ENCODE results near the gene GTSE1.
A peak's percentile ranks its signal among the peaks of the same experiment; 100 is the strongest.

GTSE1 gene

GRCh38 chr22:46327691-46328465, 31.2 kb downstream of the GTSE1 start:
- no peak for DNase-seq (ENCODE audit: low read depth, low spot score)

DNA sequence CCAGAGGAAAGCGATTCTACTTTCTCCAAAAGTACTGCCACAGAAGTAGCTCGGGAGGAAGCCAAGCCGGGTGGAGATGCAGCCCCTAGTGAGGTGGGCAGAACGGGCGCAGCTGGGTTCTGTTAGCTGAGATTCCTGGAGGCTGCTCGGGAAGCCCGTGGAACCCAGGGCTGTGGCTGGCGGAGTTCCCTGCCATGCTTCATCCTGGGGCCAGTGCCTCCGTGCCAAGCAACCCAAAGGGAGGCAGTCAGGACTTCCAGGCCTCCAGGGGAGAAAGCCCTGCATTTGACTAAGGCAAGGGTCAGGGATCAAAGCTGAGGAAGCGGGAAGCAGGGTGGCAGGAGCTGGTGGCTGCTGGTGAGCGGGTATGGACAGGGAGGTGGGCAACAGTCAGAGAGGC, 32.1 kb downstream of the GTSE1 start:
- no peak for DNase-seq (ENCODE audit: low read depth, low spot score)

- no peak for DNase-seq (ENCODE audit: low read depth, low spot score)
Observed at GRCh38 chr22:46329616-46330015, 32.9 kb downstream of the GTSE1 start.

DNA sequence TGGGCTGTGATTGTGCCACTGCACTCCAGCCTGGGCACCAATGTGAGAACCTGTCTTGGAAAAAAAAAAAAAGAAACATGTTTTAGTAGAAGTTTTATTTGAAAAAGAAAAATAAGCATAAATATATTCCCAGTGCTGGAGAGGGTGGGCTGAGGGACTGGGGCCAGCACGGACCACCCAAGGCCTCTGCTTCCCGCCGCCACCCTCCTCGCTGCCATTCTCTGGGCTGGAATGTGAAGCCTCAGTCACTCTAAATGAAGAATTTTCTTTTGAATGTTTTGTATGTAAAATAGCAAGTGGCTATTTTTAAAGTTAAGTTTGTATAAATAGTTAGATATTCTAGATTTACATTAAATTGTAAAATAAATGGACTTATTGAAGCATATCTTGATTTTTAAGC, 33.8 kb downstream of the GTSE1 start:
- DNase-seq (ENCODE audit: low read depth, low spot score) = no peak

- DNase-seq (ENCODE audit: low read depth, low spot score) = no peak
Observed at GRCh38 chr22:46331496-46331895, 34.8 kb downstream of the GTSE1 start.

DNA sequence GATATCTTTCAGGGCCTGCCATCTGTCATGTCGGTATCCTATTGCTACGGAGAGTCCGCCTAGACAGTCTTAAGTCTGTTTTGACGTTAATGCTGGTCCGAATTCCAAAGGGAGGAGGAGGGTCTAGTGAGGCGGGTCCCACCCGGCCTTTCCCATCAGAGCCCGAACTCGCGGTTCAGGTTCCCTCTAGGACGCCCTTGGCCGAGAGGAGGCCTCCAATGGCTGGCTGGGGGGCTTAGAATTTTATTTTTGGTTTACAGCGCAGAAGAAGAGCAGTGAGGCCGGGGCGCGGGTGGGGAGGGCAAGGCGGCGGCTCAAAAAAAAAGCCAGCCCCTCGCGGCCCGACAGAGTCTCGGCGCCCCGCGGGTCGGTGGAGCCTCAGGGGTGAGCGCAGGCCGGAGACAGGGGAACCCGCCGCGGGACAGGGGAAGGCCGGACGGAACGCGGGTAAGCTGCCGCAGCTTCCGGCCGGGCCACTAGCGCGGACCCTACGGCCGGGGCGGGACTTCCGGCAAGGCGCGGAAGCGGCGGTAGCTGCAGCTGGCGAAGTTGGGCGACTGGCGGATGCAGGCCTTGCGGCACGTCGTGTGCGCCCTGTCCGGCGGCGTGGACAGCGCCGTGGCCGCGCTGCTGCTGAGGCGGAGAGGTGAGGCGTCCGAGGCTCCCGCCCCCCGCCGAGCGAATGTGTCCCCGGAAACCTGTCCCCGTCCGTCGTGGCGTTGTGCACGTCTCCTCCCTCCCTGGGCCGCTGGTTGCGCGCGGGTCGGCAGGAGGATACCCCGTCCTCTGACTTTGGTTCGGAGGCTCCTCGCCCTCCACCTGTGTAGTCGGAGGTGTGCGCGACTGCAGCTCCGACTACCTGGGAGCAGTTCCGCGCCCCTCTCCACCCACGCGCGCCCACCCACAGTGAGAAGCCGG, 38.8 kb downstream of the GTSE1 start, which contains the start of gene TRMU:
TRMU (plus strand) TSS at position 514 of the 918 bp plus-strand sequence; CDS start at position 565, 51 bp downstream.
- peak; percentile 95 for DNase-seq (ENCODE audit: low read depth, low spot score)

DNA sequence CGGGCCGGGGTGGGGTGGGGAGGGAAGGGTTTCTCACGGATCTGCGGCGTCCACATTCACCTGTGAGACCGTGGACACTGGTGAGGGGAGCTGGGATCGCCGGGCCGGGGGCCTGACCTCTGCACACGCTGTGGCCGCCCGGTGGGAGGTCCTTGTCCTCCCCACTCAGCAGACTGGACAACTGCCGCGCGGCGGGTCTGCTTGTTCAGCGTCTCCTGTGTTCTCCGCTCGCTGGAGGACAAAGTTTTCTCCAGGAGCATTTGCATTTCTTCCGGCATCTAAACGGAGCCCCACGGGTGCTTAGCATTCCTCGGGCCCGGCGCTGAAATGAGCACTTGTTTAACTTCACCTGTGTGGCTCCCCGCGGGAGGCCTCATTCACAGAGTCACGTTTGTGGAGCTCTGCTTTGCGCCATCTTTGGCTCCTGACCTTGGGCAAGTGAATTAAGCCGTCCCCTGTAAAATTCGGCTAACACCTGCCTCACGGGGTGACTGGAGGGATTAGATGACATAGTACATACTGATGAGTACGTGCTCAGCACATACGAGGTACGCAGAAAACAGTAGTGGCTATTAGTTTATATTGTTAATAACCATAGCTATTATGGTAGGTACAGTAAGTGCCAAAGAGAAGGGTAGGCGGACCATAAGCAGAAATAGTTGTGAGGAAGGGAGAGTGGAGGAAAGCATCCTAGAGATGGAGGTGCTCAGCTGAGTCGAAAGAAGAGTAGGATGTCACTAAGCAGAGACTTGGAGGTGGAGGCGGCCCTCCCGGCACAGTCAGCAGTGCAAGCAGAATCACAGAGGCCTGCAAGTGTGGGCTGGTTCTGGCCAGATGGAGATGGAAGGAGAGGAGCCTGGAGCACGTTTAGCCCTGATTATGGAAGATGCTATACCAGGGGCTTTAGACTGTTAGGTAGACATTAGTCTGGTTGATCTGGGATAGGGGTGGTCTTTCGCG, 39.7 kb downstream of the GTSE1 start:
- DNase-seq (ENCODE audit: low read depth, low spot score) = peak; percentile 44

DNA sequence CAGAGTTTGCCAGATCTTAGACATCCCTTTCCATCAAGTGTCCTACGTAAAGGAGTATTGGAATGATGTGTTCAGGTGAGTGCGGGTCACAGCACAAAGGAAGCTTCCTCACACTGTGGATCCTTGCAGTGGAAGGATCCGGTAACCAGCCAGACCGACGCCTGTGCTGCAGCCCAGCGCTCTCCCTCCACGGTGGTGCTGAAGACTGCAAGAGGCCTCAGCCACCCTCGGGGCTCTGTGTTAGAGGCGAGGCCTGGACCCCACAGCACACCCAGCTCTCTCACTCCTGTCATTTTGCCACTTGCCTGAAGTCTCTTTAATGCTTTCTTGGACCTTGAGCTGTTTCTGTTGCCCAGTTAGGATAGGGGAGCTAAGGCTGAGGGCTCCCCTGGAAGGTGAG, 41.2 kb downstream of the GTSE1 start:
- DNase-seq (ENCODE audit: low read depth, low spot score) = no peak

GRCh38 chr22:46338636-46339035, 42.0 kb downstream of the GTSE1 start:
- DNase-seq (ENCODE audit: low read depth, low spot score) = no peak

GRCh38 chr22:46339956-46340355, 43.3 kb downstream of the GTSE1 start:
- no peak for DNase-seq (ENCODE audit: low read depth, low spot score)

GRCh38 chr22:46340676-46341075, 44.0 kb downstream of the GTSE1 start:
- DNase-seq (ENCODE audit: low read depth, low spot score) = no peak

GRCh38 chr22:46346680-46347405, 50.2 kb downstream of the GTSE1 start:
- no peak for DNase-seq (ENCODE audit: low read depth, low spot score)

DNA sequence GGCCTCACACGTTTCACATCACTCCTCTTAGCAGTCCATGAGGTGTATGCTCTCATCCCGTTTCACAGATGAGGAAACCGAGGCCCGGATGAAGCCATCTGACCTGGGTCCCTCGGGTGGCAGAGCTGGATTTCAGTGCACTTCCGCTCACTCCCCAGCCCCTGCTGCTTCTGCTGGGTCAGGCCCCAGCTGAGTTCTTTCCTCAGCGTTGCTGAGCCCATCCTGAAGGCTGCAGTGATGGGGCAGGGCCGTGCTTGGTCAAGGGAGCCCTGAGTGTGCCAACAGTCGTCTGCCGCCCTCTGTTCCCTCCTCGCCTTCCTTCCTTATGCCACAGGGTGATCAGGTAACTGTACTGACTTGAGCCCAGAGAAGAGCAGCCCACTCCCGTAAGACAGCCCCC, 51.0 kb downstream of the GTSE1 start:
- DNase-seq (ENCODE audit: low read depth, low spot score) = no peak

- no peak for DNase-seq (ENCODE audit: low read depth, low spot score)
Observed at GRCh38 chr22:46348099-46348695, 51.5 kb downstream of the GTSE1 start.

DNA sequence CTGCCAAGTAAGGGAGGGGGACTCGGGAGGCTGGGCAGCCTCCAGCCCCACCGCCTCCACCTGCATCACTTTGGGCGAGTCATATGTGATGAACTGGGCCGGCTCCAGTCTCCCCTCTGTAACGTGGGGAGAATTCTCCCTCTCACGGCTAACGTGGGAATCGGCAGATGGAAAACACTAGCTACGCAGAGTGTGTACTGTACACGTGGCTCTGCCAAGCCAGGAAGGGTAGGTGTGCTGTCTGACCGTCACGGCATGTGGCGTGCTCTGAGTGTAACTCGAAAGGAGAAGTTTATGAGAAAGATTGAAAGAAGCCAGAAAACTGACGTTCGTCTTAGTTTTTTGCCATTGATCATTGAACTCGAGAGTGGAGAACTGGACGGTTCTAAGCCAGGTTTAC, 52.6 kb downstream of the GTSE1 start:
- no peak for DNase-seq (ENCODE audit: low read depth, low spot score)

GRCh38 chr22:46349681-46350080, 53.0 kb downstream of the GTSE1 start:
- DNase-seq (ENCODE audit: low read depth, low spot score) = peak; percentile 67

DNA sequence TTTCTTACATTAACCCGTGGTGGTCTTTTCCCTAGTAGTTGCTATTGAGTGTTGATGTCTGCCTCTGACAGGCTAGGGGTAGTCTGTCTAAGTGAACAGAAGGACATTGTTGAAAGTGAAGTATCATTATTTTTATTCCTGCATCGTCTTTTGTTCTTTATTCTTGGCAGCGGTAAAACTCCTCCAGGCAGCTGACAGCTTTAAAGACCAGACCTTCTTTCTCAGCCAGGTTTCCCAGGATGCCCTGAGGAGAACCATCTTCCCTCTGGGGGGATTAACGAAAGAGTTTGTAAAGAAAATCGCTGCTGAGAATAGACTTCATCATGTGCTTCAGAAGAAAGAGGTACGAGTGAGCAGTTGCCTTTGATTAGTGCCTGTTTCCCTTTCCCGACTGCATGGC, 53.5 kb downstream of the GTSE1 start:
- DNase-seq (ENCODE audit: low read depth, low spot score) = no peak

DNA sequence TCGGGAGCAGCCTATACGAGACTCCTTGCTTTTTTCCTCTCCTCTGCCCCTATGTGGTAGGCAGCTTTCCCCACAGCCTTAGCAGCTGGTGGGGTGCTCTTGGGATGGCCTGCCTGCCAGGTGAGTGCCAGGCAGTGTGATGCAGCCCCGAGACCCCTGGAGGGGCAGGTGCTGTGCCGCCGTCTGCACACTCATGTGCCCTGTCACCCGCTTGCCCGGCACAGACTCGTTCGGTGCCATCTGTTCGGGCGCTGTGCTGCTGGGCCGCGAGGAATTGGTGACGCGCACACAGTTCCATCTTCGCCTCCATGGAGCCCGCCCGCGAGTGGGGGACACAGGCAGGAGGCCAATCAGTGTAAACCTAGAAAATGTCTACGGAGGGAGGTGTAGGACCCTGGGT, 54.0 kb downstream of the GTSE1 start:
- DNase-seq (ENCODE audit: low read depth, low spot score) = no peak

- DNase-seq (ENCODE audit: low read depth, low spot score) = no peak
Observed at GRCh38 chr22:46351131-46351735, 54.6 kb downstream of the GTSE1 start.

DNA sequence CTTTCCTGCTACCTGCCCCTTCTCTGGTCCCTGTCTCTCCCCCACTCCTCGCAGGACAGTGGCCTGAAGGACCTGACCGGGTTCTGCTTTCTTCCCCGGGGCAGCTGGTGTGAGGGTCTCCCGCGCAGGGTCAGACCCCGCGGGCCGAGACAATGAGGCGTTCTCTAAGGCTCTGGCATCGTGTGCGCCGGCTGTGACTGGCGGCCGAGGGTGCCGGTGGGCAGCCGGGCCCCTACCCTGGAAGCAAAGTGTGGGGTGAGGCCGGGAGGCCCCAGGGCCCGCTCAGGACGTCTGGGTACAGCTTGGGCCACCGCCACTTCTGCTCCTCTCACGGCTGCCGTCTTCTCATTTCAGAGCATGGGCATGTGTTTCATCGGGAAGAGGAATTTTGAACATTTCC, 55.1 kb downstream of the GTSE1 start:
- no peak for DNase-seq (ENCODE audit: low read depth, low spot score)
